Neural progenitor cell (in vitro differentiated cells): ENCODE data around the gene UBE3D.

Experiments
- EZH2 ChIP-seq: fragments of 200-600 bp; sonication (generic); IDR thresholded peaks from 2 replicates; pipeline ENCODE4 v1.6.1; 2017; ENCODE audit warnings: antibody characterized with exemption, mild to moderate bottlenecking, moderate library complexity
- TF ChIP-seq, protein P1 (sequence below): fragments of 200-600 bp; sonication (generic); IDR thresholded peaks from 2 replicates; pipeline ENCODE4 v1.5.1; 2017; ENCODE audit warnings: antibody characterized with exemption, mild to moderate bottlenecking

DNA sequence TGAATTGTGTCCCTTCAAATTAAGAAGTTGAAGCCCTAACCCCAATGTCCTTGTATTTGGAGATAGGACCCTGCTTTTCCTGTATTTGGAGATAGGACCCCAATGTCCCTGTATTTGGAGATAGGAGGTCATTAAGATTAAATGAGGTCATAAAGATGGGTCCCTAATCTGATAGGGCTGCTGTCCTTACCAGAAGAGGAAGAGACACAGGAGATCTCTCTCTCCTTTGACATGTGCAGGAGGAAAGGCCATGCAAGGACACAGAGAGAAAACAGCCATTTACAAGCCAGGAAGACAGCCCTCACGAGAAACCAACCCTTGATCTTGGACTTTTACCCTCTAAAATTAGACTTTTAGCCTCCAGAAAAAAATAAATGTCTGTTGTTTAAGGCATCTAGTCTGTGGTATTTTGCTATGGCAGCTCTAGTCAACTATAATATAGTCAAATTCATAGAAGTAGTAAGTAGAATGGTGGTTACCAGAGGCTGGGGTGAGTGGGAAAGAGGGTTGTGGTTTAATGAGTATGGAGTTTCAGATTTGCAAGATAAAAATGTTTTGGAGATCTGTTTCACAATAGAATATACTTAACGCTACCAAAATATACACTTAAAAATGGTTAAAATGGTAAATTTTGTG lies 59.3 kb downstream of the UBE3D start:
- no peak for TF ChIP-seq EZH2
- TF ChIP-seq, protein P1, sequence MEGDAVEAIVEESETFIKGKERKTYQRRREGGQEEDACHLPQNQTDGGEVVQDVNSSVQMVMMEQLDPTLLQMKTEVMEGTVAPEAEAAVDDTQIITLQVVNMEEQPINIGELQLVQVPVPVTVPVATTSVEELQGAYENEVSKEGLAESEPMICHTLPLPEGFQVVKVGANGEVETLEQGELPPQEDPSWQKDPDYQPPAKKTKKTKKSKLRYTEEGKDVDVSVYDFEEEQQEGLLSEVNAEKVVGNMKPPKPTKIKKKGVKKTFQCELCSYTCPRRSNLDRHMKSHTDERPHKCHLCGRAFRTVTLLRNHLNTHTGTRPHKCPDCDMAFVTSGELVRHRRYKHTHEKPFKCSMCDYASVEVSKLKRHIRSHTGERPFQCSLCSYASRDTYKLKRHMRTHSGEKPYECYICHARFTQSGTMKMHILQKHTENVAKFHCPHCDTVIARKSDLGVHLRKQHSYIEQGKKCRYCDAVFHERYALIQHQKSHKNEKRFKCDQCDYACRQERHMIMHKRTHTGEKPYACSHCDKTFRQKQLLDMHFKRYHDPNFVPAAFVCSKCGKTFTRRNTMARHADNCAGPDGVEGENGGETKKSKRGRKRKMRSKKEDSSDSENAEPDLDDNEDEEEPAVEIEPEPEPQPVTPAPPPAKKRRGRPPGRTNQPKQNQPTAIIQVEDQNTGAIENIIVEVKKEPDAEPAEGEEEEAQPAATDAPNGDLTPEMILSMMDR: no peak
